ENCODE data around the gene PHF23. TPM values are rescaled to one million over a fixed set of nuclear protein-coding genes. Genes with fewer than 3 reads are reported as not detected.

The PHF23 gene
- total RNA-seq, 1 experiment from 2014 or later, result 45.8 TPM

DNA sequence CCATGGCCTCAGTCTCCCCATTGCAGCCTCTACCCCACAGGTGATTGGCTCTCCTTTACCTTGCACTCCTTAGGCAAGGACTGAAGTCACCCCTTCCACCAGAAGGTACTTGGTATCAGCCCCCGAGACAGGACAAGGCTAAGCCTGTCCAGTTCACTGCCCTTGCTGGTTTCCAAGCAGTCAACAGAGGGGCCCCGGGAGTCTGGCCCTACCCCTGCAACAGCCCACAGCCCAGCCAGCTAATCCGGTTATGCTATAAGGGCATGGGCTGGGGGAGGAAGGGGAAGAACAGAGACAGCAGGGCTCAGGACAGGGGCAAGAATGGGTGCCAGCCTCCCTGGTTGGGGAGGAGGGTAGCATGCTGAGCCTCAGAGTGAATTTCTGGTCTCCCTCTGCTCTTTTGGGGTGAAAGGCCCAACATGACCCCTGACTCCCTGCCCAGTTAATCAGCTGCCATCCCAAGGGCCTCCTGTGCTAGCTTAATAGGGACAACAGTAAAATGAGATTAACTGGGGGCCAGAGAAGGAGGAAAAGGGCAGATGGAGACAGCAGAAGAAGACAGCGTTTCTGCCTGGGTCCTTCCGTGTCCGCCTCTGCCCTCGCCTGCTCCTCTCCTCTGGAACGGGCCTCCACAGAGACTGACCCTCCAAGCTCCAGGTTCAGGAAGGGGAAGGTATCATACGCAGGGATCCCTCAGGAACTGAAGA lies 30.4 kb downstream of the PHF23 start:
- CTCF ChIA-PET, result interaction anchor here (1.4 to 3.1 kb wide), 4 partner anchors 10 to 163 kb away, joined by 6 to 24 read pairs (median 9); partner anchors contain the start of genes ACADVL and DLG4

DNA sequence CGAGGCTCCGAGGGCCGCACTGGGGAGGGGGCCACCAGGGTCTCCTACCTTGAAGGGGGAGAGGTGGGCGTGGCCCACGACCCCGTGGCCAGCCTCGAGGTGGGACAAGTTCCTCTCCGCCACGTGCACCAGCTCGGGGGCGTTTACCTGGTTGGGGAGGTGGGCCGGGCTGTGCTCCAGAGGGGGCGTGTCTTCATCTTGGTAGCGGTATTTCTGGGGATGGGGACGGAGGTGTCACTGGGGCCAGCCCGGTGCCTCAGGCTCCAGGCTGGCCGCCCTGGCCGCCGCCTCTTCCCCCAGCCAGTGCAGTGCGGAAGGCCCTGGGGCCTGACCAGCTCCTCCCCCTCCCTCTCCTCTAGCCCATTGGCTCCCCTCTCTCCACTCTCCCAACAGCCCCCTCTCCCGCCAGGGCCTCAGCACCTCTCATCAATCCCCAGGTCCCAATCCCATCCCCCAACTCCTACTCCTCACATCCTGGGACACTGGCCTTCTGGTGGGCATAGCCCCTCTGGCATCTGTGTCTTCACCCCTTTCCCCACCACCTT lies 31.2 kb downstream of the PHF23 start:
- TF ChIP-seq ESRRA (CRISPR knock-in tag; IDR thresholded peaks at IDR 0.05; ENCODE audit: borderline replicate concordance) (no peak), SP1 (CRISPR knock-in tag; conservative IDR thresholded peaks at IDR 0.05) (peak; percentile 61; the same call in 1 of the 2 replicates), NFATC4 (CRISPR knock-in tag; IDR thresholded peaks at IDR 0.05) (no peak), HMGA2 (CRISPR knock-in tag; IDR thresholded peaks at IDR 0.05) (no peak), FOXK1 (CRISPR knock-in tag; IDR thresholded peaks at IDR 0.05) (peak; percentile 65; the same call in 1 of the 2 replicates), ATF1 (CRISPR knock-in tag; IDR thresholded peaks at IDR 0.05) (no peak), PRRX2 (CRISPR knock-in tag; IDR thresholded peaks at IDR 0.05) (no peak)
- TF ChIP-seq, protein P1, sequence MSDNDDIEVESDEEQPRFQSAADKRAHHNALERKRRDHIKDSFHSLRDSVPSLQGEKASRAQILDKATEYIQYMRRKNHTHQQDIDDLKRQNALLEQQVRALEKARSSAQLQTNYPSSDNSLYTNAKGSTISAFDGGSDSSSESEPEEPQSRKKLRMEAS (CRISPR knock-in tag; IDR thresholded peaks at IDR 0.05), result peak; percentile 92
- TF ChIP-seq, protein P2, sequence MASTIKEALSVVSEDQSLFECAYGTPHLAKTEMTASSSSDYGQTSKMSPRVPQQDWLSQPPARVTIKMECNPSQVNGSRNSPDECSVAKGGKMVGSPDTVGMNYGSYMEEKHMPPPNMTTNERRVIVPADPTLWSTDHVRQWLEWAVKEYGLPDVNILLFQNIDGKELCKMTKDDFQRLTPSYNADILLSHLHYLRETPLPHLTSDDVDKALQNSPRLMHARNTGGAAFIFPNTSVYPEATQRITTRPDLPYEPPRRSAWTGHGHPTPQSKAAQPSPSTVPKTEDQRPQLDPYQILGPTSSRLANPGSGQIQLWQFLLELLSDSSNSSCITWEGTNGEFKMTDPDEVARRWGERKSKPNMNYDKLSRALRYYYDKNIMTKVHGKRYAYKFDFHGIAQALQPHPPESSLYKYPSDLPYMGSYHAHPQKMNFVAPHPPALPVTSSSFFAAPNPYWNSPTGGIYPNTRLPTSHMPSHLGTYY (CRISPR knock-in tag; IDR thresholded peaks at IDR 0.05), result peak; percentile 30; the same call in 1 of the 2 replicates
- TF ChIP-seq, protein P3, sequence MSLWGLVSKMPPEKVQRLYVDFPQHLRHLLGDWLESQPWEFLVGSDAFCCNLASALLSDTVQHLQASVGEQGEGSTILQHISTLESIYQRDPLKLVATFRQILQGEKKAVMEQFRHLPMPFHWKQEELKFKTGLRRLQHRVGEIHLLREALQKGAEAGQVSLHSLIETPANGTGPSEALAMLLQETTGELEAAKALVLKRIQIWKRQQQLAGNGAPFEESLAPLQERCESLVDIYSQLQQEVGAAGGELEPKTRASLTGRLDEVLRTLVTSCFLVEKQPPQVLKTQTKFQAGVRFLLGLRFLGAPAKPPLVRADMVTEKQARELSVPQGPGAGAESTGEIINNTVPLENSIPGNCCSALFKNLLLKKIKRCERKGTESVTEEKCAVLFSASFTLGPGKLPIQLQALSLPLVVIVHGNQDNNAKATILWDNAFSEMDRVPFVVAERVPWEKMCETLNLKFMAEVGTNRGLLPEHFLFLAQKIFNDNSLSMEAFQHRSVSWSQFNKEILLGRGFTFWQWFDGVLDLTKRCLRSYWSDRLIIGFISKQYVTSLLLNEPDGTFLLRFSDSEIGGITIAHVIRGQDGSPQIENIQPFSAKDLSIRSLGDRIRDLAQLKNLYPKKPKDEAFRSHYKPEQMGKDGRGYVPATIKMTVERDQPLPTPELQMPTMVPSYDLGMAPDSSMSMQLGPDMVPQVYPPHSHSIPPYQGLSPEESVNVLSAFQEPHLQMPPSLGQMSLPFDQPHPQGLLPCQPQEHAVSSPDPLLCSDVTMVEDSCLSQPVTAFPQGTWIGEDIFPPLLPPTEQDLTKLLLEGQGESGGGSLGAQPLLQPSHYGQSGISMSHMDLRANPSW (CRISPR knock-in tag; conservative IDR thresholded peaks at IDR 0.05; ENCODE audit: low read depth), result no peak
- TF ChIP-seq, protein P4, sequence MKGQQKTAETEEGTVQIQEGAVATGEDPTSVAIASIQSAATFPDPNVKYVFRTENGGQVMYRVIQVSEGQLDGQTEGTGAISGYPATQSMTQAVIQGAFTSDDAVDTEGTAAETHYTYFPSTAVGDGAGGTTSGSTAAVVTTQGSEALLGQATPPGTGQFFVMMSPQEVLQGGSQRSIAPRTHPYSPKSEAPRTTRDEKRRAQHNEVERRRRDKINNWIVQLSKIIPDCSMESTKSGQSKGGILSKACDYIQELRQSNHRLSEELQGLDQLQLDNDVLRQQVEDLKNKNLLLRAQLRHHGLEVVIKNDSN (CRISPR knock-in tag; IDR thresholded peaks at IDR 0.05), result peak; percentile 48; the same call in 1 of the 2 replicates
- TF ChIP-seq, protein P5, sequence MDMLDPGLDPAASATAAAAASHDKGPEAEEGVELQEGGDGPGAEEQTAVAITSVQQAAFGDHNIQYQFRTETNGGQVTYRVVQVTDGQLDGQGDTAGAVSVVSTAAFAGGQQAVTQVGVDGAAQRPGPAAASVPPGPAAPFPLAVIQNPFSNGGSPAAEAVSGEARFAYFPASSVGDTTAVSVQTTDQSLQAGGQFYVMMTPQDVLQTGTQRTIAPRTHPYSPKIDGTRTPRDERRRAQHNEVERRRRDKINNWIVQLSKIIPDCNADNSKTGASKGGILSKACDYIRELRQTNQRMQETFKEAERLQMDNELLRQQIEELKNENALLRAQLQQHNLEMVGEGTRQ (CRISPR knock-in tag; IDR thresholded peaks at IDR 0.05), result peak; percentile 60
- ChIA-PET CTCF (interaction anchor here (0.7 to 3.1 kb wide), 10 partner anchors 11 to 162 kb away, joined by 3 to 24 read pairs (median 5); partner anchors contain the start of genes ACADVL and DLG4), POLR2A (interaction anchor here (0.6 to 1.4 kb wide), 3 partner anchors 12 to 62 kb away, joined by 3 to 8 read pairs (median 4); partner anchors contain the start of genes ACADVL and DLG4)
- peak overlapping the region; percentile 69 for H3K27ac Mint-ChIP-seq
- no peaks in the 10 kb centered on the region for H3K27me3 Mint-ChIP-seq (ENCODE audit: low read depth)
- H3K4me3 Mint-ChIP-seq, result peak overlapping the region; percentile 57
- ATAC-seq, result peak; percentile 51
- peaks cover 4% of the 10 kb centered on the region for H3K36me3 Mint-ChIP-seq
- peaks cover 56% of the 10 kb centered on the region for H3K4me1 Mint-ChIP-seq
- H3K9me3 Mint-ChIP-seq, result no peaks in the 10 kb centered on the region
- DNase-seq (ENCODE audit: low spot score), result peak; percentile 78

More for the DNA sequence above, 30.4 kb downstream of the PHF23 start:
- Mint-ChIP-seq H3K9me3 (no peaks in the 10 kb centered on the region), H3K27me3 (ENCODE audit: low read depth) (no peaks in the 10 kb centered on the region), H3K4me3 (peak overlapping the region; percentile 57), H3K36me3 (no peaks in the 10 kb centered on the region; the same call in 1 of the 2 replicates), H3K27ac (peak overlapping the region; percentile 69), H3K4me1 (peaks cover 63% of the 10 kb centered on the region)
- TF ChIP-seq, protein P1 (CRISPR knock-in tag; IDR thresholded peaks at IDR 0.05), result no peak
- TF ChIP-seq ZNF671 (CRISPR knock-in tag; IDR thresholded peaks at IDR 0.05) (no peak), JAZF1 (CRISPR knock-in tag; IDR thresholded peaks at IDR 0.05) (no peak), ESRRA (CRISPR knock-in tag; IDR thresholded peaks at IDR 0.05; ENCODE audit: borderline replicate concordance) (no peak), MXD4 (CRISPR knock-in tag; IDR thresholded peaks at IDR 0.05; ENCODE audit: borderline replicate concordance) (no peak), ZNF263 (CRISPR knock-in tag; IDR thresholded peaks at IDR 0.05; ENCODE audit: low read depth) (no peak), ZNF232 (CRISPR knock-in tag; IDR thresholded peaks at IDR 0.05) (no peak), ZNF219 (CRISPR knock-in tag; IDR thresholded peaks at IDR 0.05; ENCODE audit: borderline replicate concordance) (no peak), GTF2I (CRISPR knock-in tag; conservative IDR thresholded peaks at IDR 0.05) (no peak), OVOL2 (CRISPR knock-in tag; IDR thresholded peaks at IDR 0.05; ENCODE audit: borderline replicate concordance) (no peak), HMGA2 (CRISPR knock-in tag; IDR thresholded peaks at IDR 0.05) (no peak), CREB1 (CRISPR knock-in tag; IDR thresholded peaks at IDR 0.05) (no peak)
- TF ChIP-seq, protein P6, sequence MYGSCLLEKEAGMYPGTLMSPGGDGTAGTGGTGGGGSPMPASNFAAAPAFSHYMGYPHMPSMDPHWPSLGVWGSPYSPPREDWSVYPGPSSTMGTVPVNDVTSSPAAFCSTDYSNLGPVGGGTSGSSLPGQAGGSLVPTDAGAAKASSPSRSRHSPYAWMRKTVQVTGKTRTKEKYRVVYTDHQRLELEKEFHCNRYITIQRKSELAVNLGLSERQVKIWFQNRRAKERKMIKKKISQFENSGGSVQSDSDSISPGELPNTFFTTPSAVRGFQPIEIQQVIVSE (CRISPR knock-in tag; IDR thresholded peaks at IDR 0.05; ENCODE audit: borderline replicate concordance), result no peak
- TF ChIP-seq, protein P7, sequence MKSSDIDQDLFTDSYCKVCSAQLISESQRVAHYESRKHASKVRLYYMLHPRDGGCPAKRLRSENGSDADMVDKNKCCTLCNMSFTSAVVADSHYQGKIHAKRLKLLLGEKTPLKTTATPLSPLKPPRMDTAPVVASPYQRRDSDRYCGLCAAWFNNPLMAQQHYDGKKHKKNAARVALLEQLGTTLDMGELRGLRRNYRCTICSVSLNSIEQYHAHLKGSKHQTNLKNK (CRISPR knock-in tag; IDR thresholded peaks at IDR 0.05), result no peak
- ATAC-seq, result no peak
- POLR2A ChIA-PET, result no interaction called here
- DNase-seq (ENCODE audit: low spot score), result no peak
